Mucosa of descending colon (tissue), 3 donors: ENCODE data around the gene CAPN13. TPM values are rescaled to one million over a fixed set of nuclear protein-coding genes. Genes with fewer than 3 reads are reported as not detected.

Source experiments
- ATAC-seq: fragments of 200-7000 bp; cut with Tn5 transposase; one replicate; pipeline ENCODE4 v1.9.1; 2020; ENCODE audit warnings: mild to moderate bottlenecking, moderate library complexity
- DNase-seq, 3 donors: peaks; one replicate each; pipeline ENCODE4 v3.0.0-alpha.2; 2020
- H3K36me3 ChIP-seq: fragments of 200-600 bp; one replicate; pipeline ENCODE4 v1.8.0; 2021; ENCODE audit warnings: low read depth, mild to moderate bottlenecking
- H3K4me1 ChIP-seq: fragments of 200-600 bp; one replicate; pipeline ENCODE4 v1.8.0; 2021; ENCODE audit warnings: low read depth, mild to moderate bottlenecking
- H3K4me3 ChIP-seq: fragments of 200-600 bp; one replicate; pipeline ENCODE4 v1.8.0; 2021; ENCODE audit warnings: mild to moderate bottlenecking
- H3K9me3 ChIP-seq: fragments of 200-600 bp; one replicate; pipeline ENCODE4 v1.8.0; 2021; ENCODE audit warnings: mild to moderate bottlenecking
- intact Hi-C, 2 donors: fragments of 100-400 bp; cut with DNase I in 1 of 2; cut with micrococcal nuclease in 1 of 2; formaldehyde crosslinking; loops; one replicate each; pipeline versions ENCODE4 v1.11.0 to v1.11.1; 2022; cut with DNase I, micrococcal nuclease
- total RNA-seq, 3 donors: library from RNA; stranded (reverse); fragmentation: NEBNext Ultra II Directional in 2 of 3; extraction: Animal tissue kit (Norgen Biotek cat#: 25700) in 2 of 3; gene quantifications; one replicate each; pipeline versions ENCODE4 v1.2.1 to v1.2.4, GENCODE V29; 2021 to 2023
- TF ChIP-seq, protein P1 (sequence below): fragments of 200-600 bp; IDR thresholded peaks from one replicate; pipeline ENCODE4 v1.8.0; 2022; ENCODE audit warnings: antibody characterized with exemption, mild to moderate bottlenecking
- donor health status: DM: no; HTN: no; CAD: no; lungs with moderate emphysema.
- donor health status: DM: no; HTN: no; CAD: no.
- donor health status: DM: no; HTN: yes; CAD: no.

CAPN13 gene
- total RNA-seq, 3 donors from 2014 or later = 36.7 to 88.6 (median 61.9) TPM

DNA sequence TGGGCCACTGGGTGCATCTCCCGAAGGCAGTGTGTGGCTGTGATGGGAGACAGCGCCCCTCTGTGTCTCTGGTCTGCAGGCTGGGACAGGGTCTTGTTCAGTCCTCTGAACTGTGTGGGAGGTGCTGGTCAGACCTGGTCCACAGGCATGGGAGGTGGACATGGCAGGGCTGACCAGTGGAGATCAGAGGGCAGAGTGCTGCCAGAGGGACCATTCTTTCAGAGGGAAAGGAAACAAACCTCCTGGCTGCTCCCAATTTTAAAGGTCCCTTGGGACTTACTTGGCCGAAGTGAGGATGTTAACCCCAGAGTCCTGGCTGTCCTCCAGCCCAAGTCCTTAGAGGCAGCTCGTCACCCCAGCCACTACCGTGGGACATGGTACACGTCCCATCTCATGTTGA, 4.0 kb downstream of the CAPN13 start:
- intact Hi-C loops = no loop called here
- H3K9me3 ChIP-seq = no peaks in the 10 kb centered on the region
- no peak for DNase-seq
- peaks cover 10% of the 10 kb centered on the region for H3K4me1 ChIP-seq
- TF ChIP-seq, protein P1, sequence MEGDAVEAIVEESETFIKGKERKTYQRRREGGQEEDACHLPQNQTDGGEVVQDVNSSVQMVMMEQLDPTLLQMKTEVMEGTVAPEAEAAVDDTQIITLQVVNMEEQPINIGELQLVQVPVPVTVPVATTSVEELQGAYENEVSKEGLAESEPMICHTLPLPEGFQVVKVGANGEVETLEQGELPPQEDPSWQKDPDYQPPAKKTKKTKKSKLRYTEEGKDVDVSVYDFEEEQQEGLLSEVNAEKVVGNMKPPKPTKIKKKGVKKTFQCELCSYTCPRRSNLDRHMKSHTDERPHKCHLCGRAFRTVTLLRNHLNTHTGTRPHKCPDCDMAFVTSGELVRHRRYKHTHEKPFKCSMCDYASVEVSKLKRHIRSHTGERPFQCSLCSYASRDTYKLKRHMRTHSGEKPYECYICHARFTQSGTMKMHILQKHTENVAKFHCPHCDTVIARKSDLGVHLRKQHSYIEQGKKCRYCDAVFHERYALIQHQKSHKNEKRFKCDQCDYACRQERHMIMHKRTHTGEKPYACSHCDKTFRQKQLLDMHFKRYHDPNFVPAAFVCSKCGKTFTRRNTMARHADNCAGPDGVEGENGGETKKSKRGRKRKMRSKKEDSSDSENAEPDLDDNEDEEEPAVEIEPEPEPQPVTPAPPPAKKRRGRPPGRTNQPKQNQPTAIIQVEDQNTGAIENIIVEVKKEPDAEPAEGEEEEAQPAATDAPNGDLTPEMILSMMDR = no peak
- H3K36me3 ChIP-seq = no peaks in the 10 kb centered on the region
- H3K4me3 ChIP-seq = no peak overlapping the region
- no peak for ATAC-seq

DNA sequence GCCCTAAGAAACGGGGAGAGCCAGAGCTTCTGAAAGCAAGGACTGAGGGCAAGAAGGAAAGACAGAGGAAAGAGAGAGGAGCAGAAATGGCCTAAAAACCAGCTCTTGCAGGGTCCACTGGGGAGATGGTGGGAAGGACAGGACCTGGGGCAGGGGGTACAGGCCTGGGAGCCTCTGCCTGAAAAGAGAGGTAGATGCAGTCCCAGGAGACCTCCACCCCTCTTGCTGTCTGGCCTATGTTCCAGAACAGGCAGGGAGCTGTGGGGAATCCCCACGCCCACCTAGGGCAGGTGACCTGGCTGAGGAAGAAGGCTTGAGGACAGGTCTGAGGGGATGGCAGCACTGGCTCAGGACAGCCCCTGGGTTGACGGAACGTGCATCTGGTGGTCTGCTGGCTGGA, 4.6 kb downstream of the CAPN13 start:
- Histone ChIP-seq H3K4me3 (no peak overlapping the region), H3K36me3 (no peaks in the 10 kb centered on the region), H3K4me1 (peaks cover 11% of the 10 kb centered on the region), H3K9me3 (no peaks in the 10 kb centered on the region)
- intact Hi-C loops = no loop called here
- TF ChIP-seq, protein P1 = no peak
- no peak for ATAC-seq
- no peak for DNase-seq

DNA sequence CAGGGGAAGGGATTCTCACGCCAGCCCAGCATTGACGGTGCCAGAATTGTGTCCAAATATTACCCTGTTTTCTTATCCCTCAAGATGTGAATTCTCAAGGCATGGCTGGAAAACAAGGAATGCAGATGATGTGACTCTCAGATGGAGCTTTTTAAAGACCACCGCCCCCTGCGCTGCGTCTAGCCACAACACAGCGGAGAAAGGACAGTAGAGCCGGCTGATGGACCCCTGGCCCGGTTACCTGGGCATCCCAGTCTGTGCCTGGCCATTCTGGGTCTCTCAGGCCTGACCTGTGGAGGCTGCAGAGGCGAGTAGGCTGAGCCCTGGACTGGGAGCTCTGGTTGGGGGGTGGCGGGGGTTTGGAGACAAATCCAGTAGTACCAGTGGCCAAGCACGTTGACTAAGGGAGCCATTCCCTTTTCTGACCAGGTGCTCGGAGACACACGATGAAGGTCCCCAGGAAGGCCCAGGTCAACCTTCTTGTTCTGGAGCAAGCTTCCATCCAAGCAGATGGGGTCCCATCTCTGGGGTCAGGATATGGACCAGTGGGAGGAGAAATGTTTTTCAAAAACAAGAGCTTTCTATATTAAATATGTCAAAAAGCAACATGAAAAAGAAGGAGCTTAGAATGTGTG, 5.3 kb downstream of the CAPN13 start:
- Histone ChIP-seq H3K9me3 (no peaks in the 10 kb centered on the region), H3K36me3 (no peaks in the 10 kb centered on the region), H3K4me3 (no peak overlapping the region), H3K4me1 (peaks cover 13% of the 10 kb centered on the region)
- no peak for ATAC-seq
- intact Hi-C loops = no loop called here
- no peak for DNase-seq
- TF ChIP-seq, protein P1 = no peak

DNA sequence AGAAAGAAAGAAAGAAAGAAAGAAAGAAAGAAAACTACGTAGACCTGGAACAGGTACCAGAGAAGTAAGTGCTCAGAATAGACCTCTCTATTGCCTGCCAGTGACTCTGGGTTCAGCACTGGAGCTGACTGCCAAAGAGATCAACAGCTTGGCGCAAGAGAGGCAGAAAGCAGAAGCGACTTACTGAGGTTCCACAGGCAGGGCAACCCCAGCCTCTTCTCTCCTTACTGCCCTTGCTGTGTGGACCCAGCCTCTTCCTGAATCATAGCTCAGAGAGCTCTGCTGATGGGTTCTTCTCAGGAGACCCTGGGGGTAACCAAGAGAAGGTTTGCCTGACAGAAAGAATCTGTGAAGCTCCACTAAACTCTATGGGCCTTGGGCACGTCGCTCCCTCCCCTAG, 7.1 kb downstream of the CAPN13 start:
- Histone ChIP-seq H3K4me3 (no peak overlapping the region), H3K36me3 (no peaks in the 10 kb centered on the region), H3K9me3 (no peaks in the 10 kb centered on the region), H3K4me1 (peaks cover 13% of the 10 kb centered on the region)
- no peak for ATAC-seq
- no peak for DNase-seq
- TF ChIP-seq, protein P1 = no peak
- intact Hi-C loops = no loop called here

DNA sequence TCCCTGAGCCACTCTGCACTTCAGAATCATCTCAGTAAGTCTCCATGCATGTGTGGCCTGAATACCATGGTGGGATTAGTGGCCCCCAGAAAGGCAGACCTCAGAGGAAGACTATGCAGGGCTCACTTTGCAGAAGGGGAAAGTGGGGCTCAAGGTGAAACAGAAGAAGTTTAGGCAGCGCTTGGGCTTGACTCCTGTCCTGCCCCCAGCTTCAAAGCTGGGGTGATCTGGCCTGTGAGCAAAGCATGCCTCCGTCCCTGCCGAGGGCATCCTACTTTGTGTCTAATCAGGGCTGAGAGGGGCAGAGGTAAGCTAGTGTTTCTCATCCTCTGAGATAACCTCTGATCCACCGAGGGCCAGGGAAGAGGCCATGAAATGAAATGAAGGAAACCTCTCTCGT, 7.9 kb downstream of the CAPN13 start:
- ATAC-seq = no peak
- Histone ChIP-seq H3K9me3 (no peaks in the 10 kb centered on the region), H3K4me3 (no peak overlapping the region)

More for the DNA sequence above, 7.9 kb downstream of the CAPN13 start:
- intact Hi-C loops = no loop called here
- Histone ChIP-seq H3K36me3 (no peaks in the 10 kb centered on the region), H3K4me1 (peaks cover 13% of the 10 kb centered on the region)
- no peak for DNase-seq
- TF ChIP-seq, protein P1 = no peak
